A549 (cell line): ENCODE data around the gene NPM1.

ENCODE experiments used
- BHLHE40 ChIP-seq: IDR thresholded peaks from 2 replicates; pipeline ENCODE4 v1.6.1; 2012; ENCODE audit warnings: low read depth, low read length, inconsistent platforms
- CHD2 ChIP-seq: fragments of 150-350 bp; IDR thresholded peaks from 2 replicates; pipeline ENCODE4 v1.6.1; 2014; ENCODE audit warnings: low read length; ENCODE audit not compliant: partially characterized antibody
- EP300 ChIP-seq, 2 experiments: fragments of >200 bp; sonication (Bioruptor Twin); formaldehyde crosslinking; IDR thresholded peaks; 2 replicates in 1 of 2; 3 replicates in 1 of 2; pipeline ENCODE4 v1.6.1; 2016 to 2017
- HDAC2 ChIP-seq: fragments of 200-600 bp; sonication (generic); IDR thresholded peaks from 2 replicates; pipeline ENCODE4 v1.6.1; 2016
- KDM1A ChIP-seq: fragments of 200-600 bp; sonication (generic); IDR thresholded peaks from 2 replicates; pipeline ENCODE4 v1.6.1; 2016; ENCODE audit warnings: low read depth, mild to moderate bottlenecking
- POLR2A ChIP-seq: IDR thresholded peaks from 2 replicates; pipeline ENCODE4 v1.6.1; 2012; ENCODE audit warnings: mild to moderate bottlenecking, low read length
- RAD21 ChIP-seq, 2 experiments: fragments of >200 bp in 1 of 2; sonication (Bioruptor Twin) in 1 of 2; formaldehyde crosslinking in 1 of 2; IDR thresholded peaks in 1 of 2; conservative IDR thresholded peaks in 1 of 2; 2 replicates in 1 of 2; 3 replicates in 1 of 2; pipeline ENCODE4 v1.6.1; 2012 to 2018; ENCODE audit warnings: inconsistent platforms in 1 of 2
- SMC3 ChIP-seq: fragments of >200 bp; sonication (Bioruptor Twin); formaldehyde crosslinking; IDR thresholded peaks from 3 replicates; pipeline ENCODE4 v1.6.1; 2018; ENCODE audit warnings: inconsistent platforms
- ZFP36 ChIP-seq: fragments of 450-650 bp; IDR thresholded peaks from 2 replicates; pipeline ENCODE4 v1.6.1; 2014; ENCODE audit warnings: borderline replicate concordance; ENCODE audit not compliant: partially characterized antibody
- TF ChIP-seq, protein P1 (sequence below): IDR thresholded peaks from 2 replicates; pipeline ENCODE4 v1.6.1; 2012; ENCODE audit warnings: low read depth, borderline replicate concordance
- TF ChIP-seq, protein P2 (sequence below): fragments of 450-650 bp; IDR thresholded peaks from 2 replicates; pipeline ENCODE4 v1.6.1; 2014; ENCODE audit warnings: antibody characterized with exemption
- TF ChIP-seq, protein P3 (sequence below): fragments of >200 bp; sonication (Bioruptor Twin); formaldehyde crosslinking; IDR thresholded peaks from 3 replicates; pipeline ENCODE4 v1.5.1; 2016
- TF ChIP-seq, protein P4 (sequence below): fragments of 200-600 bp; sonication (generic); IDR thresholded peaks from 2 replicates; pipeline ENCODE4 v1.6.1; 2016; ENCODE audit warnings: antibody characterized with exemption, mild to moderate bottlenecking, moderate library complexity
- TF ChIP-seq, protein P5 (sequence below): fragments of 150-350 bp; IDR thresholded peaks from 2 replicates; pipeline ENCODE4 v1.6.1; 2014; ENCODE audit warnings: low read depth, mild to moderate bottlenecking, low read length

DNA sequence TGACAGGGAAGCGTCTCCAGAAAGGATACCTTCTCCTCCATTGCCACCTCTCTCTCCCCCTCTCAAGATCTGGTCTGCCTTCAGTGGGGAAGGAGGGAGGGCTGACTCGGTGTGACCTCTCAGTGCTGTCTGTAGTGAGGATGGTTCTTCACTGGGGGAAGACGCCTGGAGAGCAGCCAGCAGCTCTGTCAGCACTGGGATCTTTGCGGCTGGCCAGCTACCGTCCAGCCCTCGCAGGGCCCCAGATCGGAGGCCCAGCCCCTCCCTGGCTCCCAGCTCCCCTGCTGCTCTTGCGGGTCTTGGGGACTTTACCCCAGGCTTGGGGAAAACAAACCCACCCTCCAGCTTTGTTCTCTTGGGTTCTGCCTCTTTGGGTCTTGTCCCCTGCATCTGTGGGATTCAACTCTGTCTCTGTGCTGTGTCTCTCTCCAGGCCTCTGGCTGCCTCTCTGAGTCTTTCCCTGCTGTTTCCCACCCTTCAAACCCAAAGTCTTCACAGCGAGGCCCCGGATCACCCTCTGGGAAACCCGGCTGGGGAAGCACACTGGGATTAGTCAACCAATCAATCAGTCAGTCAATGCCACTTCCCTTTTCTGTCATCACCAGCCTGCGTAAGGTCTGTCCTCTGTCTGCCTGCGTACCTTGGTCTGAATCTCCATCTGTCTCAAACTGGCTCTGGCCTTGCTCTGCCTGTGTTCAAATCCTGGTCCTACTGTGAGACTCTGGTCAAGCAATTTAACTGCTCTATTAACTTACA lies 54.8 kb downstream of the NPM1 start:
- TF ChIP-seq, protein P1, sequence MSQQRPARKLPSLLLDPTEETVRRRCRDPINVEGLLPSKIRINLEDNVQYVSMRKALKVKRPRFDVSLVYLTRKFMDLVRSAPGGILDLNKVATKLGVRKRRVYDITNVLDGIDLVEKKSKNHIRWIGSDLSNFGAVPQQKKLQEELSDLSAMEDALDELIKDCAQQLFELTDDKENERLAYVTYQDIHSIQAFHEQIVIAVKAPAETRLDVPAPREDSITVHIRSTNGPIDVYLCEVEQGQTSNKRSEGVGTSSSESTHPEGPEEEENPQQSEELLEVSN: no peak
- TF ChIP-seq ZFP36 (no peak), CHD2 (no peak), EP300 (IDR thresholded peaks at IDR 0.05) (no peak), RAD21 (conservative IDR thresholded peaks at IDR 0.05 in 1 of 2, IDR thresholded peaks at IDR 0.05 in 1 of 2) (no peak), BHLHE40 (no peak), KDM1A (no peak), HDAC2 (no peak), SMC3 (no peak), POLR2A (no peak)
- TF ChIP-seq, protein P2, sequence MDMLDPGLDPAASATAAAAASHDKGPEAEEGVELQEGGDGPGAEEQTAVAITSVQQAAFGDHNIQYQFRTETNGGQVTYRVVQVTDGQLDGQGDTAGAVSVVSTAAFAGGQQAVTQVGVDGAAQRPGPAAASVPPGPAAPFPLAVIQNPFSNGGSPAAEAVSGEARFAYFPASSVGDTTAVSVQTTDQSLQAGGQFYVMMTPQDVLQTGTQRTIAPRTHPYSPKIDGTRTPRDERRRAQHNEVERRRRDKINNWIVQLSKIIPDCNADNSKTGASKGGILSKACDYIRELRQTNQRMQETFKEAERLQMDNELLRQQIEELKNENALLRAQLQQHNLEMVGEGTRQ: no peak
- TF ChIP-seq, protein P3, sequence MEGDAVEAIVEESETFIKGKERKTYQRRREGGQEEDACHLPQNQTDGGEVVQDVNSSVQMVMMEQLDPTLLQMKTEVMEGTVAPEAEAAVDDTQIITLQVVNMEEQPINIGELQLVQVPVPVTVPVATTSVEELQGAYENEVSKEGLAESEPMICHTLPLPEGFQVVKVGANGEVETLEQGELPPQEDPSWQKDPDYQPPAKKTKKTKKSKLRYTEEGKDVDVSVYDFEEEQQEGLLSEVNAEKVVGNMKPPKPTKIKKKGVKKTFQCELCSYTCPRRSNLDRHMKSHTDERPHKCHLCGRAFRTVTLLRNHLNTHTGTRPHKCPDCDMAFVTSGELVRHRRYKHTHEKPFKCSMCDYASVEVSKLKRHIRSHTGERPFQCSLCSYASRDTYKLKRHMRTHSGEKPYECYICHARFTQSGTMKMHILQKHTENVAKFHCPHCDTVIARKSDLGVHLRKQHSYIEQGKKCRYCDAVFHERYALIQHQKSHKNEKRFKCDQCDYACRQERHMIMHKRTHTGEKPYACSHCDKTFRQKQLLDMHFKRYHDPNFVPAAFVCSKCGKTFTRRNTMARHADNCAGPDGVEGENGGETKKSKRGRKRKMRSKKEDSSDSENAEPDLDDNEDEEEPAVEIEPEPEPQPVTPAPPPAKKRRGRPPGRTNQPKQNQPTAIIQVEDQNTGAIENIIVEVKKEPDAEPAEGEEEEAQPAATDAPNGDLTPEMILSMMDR: no peak
- TF ChIP-seq, protein P4, sequence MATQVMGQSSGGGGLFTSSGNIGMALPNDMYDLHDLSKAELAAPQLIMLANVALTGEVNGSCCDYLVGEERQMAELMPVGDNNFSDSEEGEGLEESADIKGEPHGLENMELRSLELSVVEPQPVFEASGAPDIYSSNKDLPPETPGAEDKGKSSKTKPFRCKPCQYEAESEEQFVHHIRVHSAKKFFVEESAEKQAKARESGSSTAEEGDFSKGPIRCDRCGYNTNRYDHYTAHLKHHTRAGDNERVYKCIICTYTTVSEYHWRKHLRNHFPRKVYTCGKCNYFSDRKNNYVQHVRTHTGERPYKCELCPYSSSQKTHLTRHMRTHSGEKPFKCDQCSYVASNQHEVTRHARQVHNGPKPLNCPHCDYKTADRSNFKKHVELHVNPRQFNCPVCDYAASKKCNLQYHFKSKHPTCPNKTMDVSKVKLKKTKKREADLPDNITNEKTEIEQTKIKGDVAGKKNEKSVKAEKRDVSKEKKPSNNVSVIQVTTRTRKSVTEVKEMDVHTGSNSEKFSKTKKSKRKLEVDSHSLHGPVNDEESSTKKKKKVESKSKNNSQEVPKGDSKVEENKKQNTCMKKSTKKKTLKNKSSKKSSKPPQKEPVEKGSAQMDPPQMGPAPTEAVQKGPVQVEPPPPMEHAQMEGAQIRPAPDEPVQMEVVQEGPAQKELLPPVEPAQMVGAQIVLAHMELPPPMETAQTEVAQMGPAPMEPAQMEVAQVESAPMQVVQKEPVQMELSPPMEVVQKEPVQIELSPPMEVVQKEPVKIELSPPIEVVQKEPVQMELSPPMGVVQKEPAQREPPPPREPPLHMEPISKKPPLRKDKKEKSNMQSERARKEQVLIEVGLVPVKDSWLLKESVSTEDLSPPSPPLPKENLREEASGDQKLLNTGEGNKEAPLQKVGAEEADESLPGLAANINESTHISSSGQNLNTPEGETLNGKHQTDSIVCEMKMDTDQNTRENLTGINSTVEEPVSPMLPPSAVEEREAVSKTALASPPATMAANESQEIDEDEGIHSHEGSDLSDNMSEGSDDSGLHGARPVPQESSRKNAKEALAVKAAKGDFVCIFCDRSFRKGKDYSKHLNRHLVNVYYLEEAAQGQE: no peak
- TF ChIP-seq, protein P5, sequence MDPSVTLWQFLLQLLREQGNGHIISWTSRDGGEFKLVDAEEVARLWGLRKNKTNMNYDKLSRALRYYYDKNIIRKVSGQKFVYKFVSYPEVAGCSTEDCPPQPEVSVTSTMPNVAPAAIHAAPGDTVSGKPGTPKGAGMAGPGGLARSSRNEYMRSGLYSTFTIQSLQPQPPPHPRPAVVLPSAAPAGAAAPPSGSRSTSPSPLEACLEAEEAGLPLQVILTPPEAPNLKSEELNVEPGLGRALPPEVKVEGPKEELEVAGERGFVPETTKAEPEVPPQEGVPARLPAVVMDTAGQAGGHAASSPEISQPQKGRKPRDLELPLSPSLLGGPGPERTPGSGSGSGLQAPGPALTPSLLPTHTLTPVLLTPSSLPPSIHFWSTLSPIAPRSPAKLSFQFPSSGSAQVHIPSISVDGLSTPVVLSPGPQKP: no peak
